Rectal smooth muscle tissue (tissue), 1 donor: ENCODE results near the gene PLIN4.

Experiments used
- H3K27ac ChIP-seq: one replicate; pipeline ENCODE4 v1.7.0; 2013; ENCODE audit warnings: low read depth, low read length, inconsistent platforms
- H3K27me3 ChIP-seq: one replicate; pipeline ENCODE4 v1.7.0; 2013; ENCODE audit warnings: low read length; ENCODE audit not compliant: control insufficient read depth, insufficient read depth
- H3K36me3 ChIP-seq: one replicate; pipeline ENCODE4 v1.7.0; 2013; ENCODE audit warnings: low read length; ENCODE audit not compliant: control insufficient read depth, insufficient read depth
- H3K4me1 ChIP-seq: one replicate; pipeline ENCODE4 v1.7.0; 2013; ENCODE audit warnings: low read length; ENCODE audit not compliant: control insufficient read depth, insufficient read depth
- H3K4me3 ChIP-seq: one replicate; pipeline ENCODE4 v1.7.0; 2013; ENCODE audit warnings: low read length
- H3K9ac ChIP-seq: one replicate; pipeline ENCODE4 v1.7.0; 2013; ENCODE audit warnings: low read length

Gene PLIN4

DNA sequence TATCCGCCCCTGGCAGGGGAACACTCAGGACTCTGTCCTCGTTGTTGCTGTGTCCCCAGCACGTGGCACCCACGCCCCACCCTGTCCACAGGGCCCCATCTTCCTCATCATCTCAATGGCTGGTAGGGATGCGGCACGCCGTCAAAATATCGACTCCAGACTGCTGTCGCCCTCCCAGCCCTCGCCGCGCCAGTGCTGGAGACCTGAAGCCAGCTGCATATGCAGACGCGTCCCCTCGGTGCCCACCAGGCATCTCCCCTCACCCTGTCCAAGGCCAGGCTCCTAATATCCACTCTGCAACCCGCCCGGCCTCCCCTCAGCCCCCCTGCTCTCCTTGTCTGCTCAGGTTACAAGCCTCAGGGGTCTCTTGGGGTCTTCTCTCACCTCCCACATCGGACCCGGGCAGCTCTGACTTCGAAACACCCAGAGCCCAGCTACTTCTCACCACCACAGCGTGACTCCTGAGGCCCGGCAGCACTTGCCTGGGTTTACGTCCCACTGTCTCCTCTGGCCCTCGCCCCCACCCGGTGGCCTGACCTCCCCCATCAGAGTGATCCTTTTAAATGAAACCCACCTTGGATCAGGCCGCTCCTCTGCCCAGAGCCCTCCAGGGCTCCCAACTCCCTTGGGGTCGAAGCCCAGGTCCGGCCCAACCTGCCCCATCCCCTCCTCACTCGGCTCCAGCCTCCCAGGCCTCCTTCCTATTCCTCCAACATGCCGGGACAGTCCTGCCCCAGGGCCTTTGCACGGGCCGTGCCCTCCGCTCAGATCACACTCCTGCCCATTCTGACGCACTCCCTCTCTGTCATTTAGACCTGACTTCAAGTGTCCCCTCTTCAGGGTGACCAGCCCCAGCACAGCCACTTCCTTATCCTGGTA is 12.5 kb downstream of the PLIN4 start:
- no peak overlapping the region for H3K4me3 ChIP-seq
- H3K9ac ChIP-seq = no peak overlapping the region
- H3K36me3 ChIP-seq = peaks cover 25% of the 10 kb centered on the region
- H3K4me1 ChIP-seq = peaks cover 3% of the 10 kb centered on the region
- no peaks in the 10 kb centered on the region for H3K27me3 ChIP-seq
- H3K27ac ChIP-seq = no peak overlapping the region

DNA sequence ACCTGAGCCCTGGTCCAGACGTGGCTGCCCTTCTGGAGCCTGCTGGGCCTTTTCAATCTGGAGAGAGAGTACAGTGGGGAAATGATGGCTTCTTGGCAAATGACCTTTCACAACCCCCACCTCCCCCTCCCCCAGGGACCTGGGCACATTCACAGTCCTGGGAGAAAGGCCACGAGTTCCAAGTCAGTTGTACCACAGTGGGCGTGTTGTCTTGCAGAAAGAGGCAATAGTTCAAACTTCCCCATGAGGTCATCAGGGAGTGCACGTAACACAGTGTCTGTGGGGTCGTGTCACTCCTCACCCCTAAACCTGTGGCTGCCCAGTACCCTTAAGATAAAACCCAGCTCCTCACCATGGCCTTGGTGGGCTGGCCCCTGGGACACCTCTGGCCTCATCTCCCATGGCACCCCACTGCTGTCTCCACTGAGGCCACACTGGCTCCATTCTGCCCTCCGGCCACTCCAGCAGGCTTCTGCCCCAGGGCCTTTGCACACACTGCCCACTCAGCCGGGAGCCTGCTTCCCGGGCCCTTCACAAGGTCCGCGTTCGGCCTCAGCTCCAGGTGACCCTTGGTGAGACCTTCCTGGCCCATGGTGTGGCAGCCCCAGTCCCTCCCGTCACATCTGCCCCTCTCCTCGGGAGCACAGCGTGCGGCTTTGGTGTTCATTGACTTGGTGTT is 13.3 kb downstream of the PLIN4 start:
- H3K27me3 ChIP-seq = no peaks in the 10 kb centered on the region
- H3K36me3 ChIP-seq = peaks cover 26% of the 10 kb centered on the region
- peaks cover 3% of the 10 kb centered on the region for H3K4me1 ChIP-seq
- H3K4me3 ChIP-seq = no peak overlapping the region
- H3K9ac ChIP-seq = no peak overlapping the region
- no peak overlapping the region for H3K27ac ChIP-seq

GRCh38 chr19:4504297-4504701 is 14.0 kb downstream of the PLIN4 start:
- Histone ChIP-seq H3K9ac (no peak overlapping the region), H3K4me3 (no peak overlapping the region), H3K27me3 (no peaks in the 10 kb centered on the region), H3K36me3 (peaks cover 26% of the 10 kb centered on the region), H3K4me1 (peaks cover 3% of the 10 kb centered on the region), H3K27ac (no peak overlapping the region)

DNA sequence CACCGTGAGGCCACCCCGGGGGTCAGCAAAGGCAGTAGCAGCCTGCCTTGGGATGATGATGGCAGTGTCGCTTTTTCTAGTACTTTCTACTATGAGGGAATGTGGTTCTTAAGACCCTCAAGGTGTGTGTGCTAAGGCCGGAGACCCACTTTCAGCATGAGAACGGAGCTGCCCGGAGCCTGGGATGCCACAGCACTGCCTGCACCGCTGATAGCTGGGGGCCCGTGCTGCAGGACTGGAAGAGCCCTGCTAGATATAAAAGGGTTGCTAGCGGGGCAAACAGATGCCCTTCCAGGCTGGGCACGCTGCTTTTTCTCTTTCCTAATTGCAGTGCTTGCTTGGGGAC is 14.5 kb downstream of the PLIN4 start:
- no peak overlapping the region for H3K4me3 ChIP-seq
- peaks cover 26% of the 10 kb centered on the region for H3K36me3 ChIP-seq
- peaks cover 3% of the 10 kb centered on the region for H3K4me1 ChIP-seq
- H3K27ac ChIP-seq = no peak overlapping the region
- no peaks in the 10 kb centered on the region for H3K27me3 ChIP-seq
- no peak overlapping the region for H3K9ac ChIP-seq

DNA sequence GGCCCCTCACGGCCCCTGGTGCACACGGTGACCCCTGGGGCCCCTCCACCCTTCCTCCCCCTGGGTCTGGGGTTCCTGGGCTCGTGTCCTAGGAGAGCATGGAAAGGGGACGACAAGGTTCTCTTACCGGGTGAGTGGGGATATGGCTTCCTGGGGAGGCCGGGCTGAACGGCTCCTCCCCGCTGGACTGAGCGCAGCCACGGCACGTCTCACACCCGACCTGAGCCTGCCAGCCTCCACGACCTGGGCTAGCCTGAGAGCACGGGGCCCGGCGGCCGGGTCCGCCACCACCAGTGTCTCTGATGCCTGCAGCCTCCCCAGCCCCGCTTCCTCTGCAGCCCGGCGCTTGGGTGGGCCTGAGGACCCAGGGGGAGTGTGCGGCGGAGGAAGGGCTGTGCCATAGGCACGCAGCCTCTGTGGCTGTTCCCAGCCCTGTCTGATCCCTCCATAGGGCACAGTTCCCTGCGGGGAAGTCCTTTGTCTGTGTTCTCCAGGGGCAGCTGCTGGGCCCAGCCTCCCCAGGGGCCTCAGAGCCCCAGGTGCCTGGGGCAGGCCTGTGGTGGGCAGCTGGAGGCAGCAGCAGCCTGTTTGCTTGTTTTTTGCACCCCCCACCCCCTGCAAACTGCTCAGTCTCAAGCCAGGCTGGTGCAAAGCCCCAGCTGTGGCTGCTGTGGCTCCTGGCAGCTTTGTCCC is 15.0 kb downstream of the PLIN4 start:
- no peaks in the 10 kb centered on the region for H3K27me3 ChIP-seq
- H3K36me3 ChIP-seq = peaks cover 26% of the 10 kb centered on the region
- H3K4me1 ChIP-seq = peaks cover 3% of the 10 kb centered on the region
- H3K9ac ChIP-seq = no peak overlapping the region
- peak overlapping the region; percentile 37 for H3K27ac ChIP-seq
- H3K4me3 ChIP-seq = no peak overlapping the region

GRCh38 chr19:4502282-4503131 is 15.8 kb downstream of the PLIN4 start:
- H3K27ac ChIP-seq = peak overlapping the region; percentile 37
- peaks cover 3% of the 10 kb centered on the region for H3K4me1 ChIP-seq
- H3K27me3 ChIP-seq = no peaks in the 10 kb centered on the region
- peaks cover 27% of the 10 kb centered on the region for H3K36me3 ChIP-seq
- H3K9ac ChIP-seq = no peak overlapping the region
- no peak overlapping the region for H3K4me3 ChIP-seq

GRCh38 chr19:4501691-4502090 is 16.6 kb downstream of the PLIN4 start:
- Histone ChIP-seq H3K9ac (no peak overlapping the region), H3K27me3 (no peaks in the 10 kb centered on the region), H3K36me3 (peaks cover 27% of the 10 kb centered on the region), H3K27ac (no peak overlapping the region), H3K4me1 (peaks cover 3% of the 10 kb centered on the region), H3K4me3 (no peak overlapping the region)

- no peak overlapping the region for H3K27ac ChIP-seq
- no peaks in the 10 kb centered on the region for H3K27me3 ChIP-seq
- no peak overlapping the region for H3K9ac ChIP-seq
- peaks cover 23% of the 10 kb centered on the region for H3K36me3 ChIP-seq
- peaks cover 3% of the 10 kb centered on the region for H3K4me1 ChIP-seq
- H3K4me3 ChIP-seq = no peak overlapping the region
Observed at GRCh38 chr19:4500841-4501591, 17.3 kb downstream of the PLIN4 start.

DNA sequence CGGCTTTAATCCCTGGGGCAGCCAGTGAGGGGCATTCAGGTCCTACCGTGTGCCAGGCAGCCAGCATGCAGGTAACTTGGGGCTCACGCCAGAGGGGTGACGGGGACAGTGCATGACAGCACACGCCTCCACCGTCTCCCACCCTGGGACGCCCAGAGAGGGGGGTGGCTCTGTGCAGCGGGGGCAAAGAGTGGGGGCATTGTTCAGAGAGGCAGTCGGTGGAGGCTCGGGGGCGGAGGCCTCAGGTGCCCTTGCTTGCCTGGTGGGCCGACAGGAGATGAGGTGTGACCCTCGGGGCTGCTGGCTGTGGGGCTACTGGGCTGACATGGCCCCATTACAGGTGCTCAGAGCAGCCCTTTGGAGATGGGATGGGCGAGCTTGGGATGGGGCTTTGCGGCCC is 18.4 kb downstream of the PLIN4 start:
- Histone ChIP-seq H3K27me3 (no peaks in the 10 kb centered on the region), H3K9ac (no peak overlapping the region), H3K27ac (no peak overlapping the region), H3K4me3 (no peak overlapping the region), H3K4me1 (peaks cover 3% of the 10 kb centered on the region), H3K36me3 (peaks cover 18% of the 10 kb centered on the region)

DNA sequence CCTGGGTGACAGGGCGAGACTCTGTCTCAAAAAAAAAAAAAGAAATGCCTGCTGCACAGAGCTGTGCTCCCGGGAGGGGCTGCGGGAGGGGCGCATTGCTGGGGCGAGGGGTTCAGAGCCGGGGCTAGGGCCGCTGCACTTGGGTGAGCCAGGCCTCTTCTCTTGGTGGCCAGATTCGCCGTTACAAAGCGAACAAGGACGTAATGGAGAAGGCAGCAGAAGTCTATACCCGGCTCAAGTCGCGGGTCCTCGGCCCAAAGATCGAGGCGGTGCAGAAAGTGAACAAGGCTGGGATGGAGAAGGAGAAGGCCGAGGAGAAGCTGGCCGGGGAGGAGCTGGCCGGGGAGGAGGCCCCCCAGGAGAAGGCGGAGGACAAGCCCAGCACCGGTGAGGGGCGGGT is 19.0 kb downstream of the PLIN4 start:
- no peak overlapping the region for H3K4me3 ChIP-seq
- no peak overlapping the region for H3K27ac ChIP-seq
- peaks cover 3% of the 10 kb centered on the region for H3K4me1 ChIP-seq
- H3K36me3 ChIP-seq = peaks cover 15% of the 10 kb centered on the region
- H3K27me3 ChIP-seq = no peaks in the 10 kb centered on the region
- H3K9ac ChIP-seq = no peak overlapping the region

GRCh38 chr19:4498694-4499093 is 19.6 kb downstream of the PLIN4 start:
- no peak overlapping the region for H3K4me3 ChIP-seq
- no peaks in the 10 kb centered on the region for H3K27me3 ChIP-seq
- peaks cover 3% of the 10 kb centered on the region for H3K4me1 ChIP-seq
- H3K27ac ChIP-seq = no peak overlapping the region
- H3K9ac ChIP-seq = no peak overlapping the region
- H3K36me3 ChIP-seq = peaks cover 17% of the 10 kb centered on the region
